SU-DHL-6 (cell line): ENCODE results near the gene FAM32A.

Experiments used
- CTCF ChIP-seq: fragments of 200-600 bp; sonication (generic); IDR thresholded peaks from one replicate; pipeline ENCODE4 v1.5.1; 2017; ENCODE audit warnings: antibody characterized with exemption, mild to moderate bottlenecking, low read length, moderate library complexity; ENCODE audit not compliant: insufficient read depth, poor library complexity, severe bottlenecking
- EZH2phosphoT487 ChIP-seq: fragments of 200-600 bp; sonication (generic), shearing (Covaris generic); conservative IDR thresholded peaks from 2 replicates; pipeline ENCODE4 v1.6.1; 2018; ENCODE audit warnings: mild to moderate bottlenecking, antibody characterized with exemption, low read length, moderate library complexity, mixed read lengths

- TF ChIP-seq EZH2phosphoT487 (no peak), CTCF (no peak)
Observed at GRCh38 chr19:16184665-16185122, 516 bp upstream of the FAM32A start.
